H1 (cell line): ENCODE data around the gene TERF2IP. TPM values are rescaled to one million over a fixed set of nuclear protein-coding genes. Genes with fewer than 3 reads are reported as not detected.

ENCODE experiments used
- KDM1A ChIP-seq: fragments of 200-600, 300-600 bp; sonication (generic); IDR thresholded peaks from 2 replicates; pipeline ENCODE4 v1.7.1; 2016; ENCODE audit warnings: mild to moderate bottlenecking, low read length, borderline replicate concordance
- SIX5 ChIP-seq: IDR thresholded peaks from 2 replicates; pipeline ENCODE4 v1.6.1; 2011; ENCODE audit warnings: mild to moderate bottlenecking, low read depth, low read length
- TAF1 ChIP-seq: IDR thresholded peaks from 2 replicates; pipeline ENCODE4 v1.6.1; 2011; ENCODE audit warnings: mild to moderate bottlenecking, low read depth, low read length
- polyA plus RNA-seq, 7 experiments: library from polyadenylated mRNA; depleted of rRNA in 3 of 7; stranded (reverse) in 5 of 7; unstranded in 2 of 7; fragments of >200 nt in 5 of 7; fragments of 200-250 nt in 2 of 7; gene quantifications; 1 replicate in 5 of 7; 2 replicates in 1 of 7; 4 replicates in 1 of 7; pipeline versions ENCODE4 v1.2.1 to v1.2.3, GENCODE V29; 2011 to 2013; ENCODE audit warnings: missing spikeins in 2 of 7, mixed read lengths in 2 of 7
- total RNA-seq: library from RNA; stranded (reverse); fragmentation: NEBNext Ultra II Directional; extraction: Animal tissue kit (Norgen Biotek cat#: 25700); gene quantifications from 2 replicates; pipeline ENCODE4 v1.2.1, GENCODE V29; 2021
- TF ChIP-seq, protein P1 (sequence below): fragments of 300-600 bp; sonication (generic); IDR thresholded peaks from 2 replicates; pipeline ENCODE4 v1.7.1; 2012; ENCODE audit warnings: low read length, moderate library complexity, mild to moderate bottlenecking, inconsistent platforms; ENCODE audit not compliant: insufficient replicate concordance
- TF ChIP-seq, protein P2 (sequence below): IDR thresholded peaks from 2 replicates; pipeline ENCODE4 v1.6.1; 2011; ENCODE audit warnings: low read depth, mild to moderate bottlenecking, low read length; ENCODE audit not compliant: insufficient read depth

Gene TERF2IP
- total and polyA plus RNA-seq, 2 of the 8 experiments (the other 6 are each of a cell fraction or from before 2014, with no cell fraction given) = 5.5 to 15.1 TPM

- TF ChIP-seq, protein P1, sequence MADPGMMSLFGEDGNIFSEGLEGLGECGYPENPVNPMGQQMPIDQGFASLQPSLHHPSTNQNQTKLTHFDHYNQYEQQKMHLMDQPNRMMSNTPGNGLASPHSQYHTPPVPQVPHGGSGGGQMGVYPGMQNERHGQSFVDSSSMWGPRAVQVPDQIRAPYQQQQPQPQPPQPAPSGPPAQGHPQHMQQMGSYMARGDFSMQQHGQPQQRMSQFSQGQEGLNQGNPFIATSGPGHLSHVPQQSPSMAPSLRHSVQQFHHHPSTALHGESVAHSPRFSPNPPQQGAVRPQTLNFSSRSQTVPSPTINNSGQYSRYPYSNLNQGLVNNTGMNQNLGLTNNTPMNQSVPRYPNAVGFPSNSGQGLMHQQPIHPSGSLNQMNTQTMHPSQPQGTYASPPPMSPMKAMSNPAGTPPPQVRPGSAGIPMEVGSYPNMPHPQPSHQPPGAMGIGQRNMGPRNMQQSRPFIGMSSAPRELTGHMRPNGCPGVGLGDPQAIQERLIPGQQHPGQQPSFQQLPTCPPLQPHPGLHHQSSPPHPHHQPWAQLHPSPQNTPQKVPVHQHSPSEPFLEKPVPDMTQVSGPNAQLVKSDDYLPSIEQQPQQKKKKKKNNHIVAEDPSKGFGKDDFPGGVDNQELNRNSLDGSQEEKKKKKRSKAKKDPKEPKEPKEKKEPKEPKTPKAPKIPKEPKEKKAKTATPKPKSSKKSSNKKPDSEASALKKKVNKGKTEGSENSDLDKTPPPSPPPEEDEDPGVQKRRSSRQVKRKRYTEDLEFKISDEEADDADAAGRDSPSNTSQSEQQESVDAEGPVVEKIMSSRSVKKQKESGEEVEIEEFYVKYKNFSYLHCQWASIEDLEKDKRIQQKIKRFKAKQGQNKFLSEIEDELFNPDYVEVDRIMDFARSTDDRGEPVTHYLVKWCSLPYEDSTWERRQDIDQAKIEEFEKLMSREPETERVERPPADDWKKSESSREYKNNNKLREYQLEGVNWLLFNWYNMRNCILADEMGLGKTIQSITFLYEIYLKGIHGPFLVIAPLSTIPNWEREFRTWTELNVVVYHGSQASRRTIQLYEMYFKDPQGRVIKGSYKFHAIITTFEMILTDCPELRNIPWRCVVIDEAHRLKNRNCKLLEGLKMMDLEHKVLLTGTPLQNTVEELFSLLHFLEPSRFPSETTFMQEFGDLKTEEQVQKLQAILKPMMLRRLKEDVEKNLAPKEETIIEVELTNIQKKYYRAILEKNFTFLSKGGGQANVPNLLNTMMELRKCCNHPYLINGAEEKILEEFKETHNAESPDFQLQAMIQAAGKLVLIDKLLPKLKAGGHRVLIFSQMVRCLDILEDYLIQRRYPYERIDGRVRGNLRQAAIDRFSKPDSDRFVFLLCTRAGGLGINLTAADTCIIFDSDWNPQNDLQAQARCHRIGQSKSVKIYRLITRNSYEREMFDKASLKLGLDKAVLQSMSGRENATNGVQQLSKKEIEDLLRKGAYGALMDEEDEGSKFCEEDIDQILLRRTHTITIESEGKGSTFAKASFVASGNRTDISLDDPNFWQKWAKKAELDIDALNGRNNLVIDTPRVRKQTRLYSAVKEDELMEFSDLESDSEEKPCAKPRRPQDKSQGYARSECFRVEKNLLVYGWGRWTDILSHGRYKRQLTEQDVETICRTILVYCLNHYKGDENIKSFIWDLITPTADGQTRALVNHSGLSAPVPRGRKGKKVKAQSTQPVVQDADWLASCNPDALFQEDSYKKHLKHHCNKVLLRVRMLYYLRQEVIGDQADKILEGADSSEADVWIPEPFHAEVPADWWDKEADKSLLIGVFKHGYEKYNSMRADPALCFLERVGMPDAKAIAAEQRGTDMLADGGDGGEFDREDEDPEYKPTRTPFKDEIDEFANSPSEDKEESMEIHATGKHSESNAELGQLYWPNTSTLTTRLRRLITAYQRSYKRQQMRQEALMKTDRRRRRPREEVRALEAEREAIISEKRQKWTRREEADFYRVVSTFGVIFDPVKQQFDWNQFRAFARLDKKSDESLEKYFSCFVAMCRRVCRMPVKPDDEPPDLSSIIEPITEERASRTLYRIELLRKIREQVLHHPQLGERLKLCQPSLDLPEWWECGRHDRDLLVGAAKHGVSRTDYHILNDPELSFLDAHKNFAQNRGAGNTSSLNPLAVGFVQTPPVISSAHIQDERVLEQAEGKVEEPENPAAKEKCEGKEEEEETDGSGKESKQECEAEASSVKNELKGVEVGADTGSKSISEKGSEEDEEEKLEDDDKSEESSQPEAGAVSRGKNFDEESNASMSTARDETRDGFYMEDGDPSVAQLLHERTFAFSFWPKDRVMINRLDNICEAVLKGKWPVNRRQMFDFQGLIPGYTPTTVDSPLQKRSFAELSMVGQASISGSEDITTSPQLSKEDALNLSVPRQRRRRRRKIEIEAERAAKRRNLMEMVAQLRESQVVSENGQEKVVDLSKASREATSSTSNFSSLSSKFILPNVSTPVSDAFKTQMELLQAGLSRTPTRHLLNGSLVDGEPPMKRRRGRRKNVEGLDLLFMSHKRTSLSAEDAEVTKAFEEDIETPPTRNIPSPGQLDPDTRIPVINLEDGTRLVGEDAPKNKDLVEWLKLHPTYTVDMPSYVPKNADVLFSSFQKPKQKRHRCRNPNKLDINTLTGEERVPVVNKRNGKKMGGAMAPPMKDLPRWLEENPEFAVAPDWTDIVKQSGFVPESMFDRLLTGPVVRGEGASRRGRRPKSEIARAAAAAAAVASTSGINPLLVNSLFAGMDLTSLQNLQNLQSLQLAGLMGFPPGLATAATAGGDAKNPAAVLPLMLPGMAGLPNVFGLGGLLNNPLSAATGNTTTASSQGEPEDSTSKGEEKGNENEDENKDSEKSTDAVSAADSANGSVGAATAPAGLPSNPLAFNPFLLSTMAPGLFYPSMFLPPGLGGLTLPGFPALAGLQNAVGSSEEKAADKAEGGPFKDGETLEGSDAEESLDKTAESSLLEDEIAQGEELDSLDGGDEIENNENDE = no peak
- TF ChIP-seq TAF1 (no peak), SIX5 (no peak), KDM1A (no peak)
- TF ChIP-seq, protein P2, sequence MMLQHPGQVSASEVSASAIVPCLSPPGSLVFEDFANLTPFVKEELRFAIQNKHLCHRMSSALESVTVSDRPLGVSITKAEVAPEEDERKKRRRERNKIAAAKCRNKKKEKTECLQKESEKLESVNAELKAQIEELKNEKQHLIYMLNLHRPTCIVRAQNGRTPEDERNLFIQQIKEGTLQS = no peak
Measured at GRCh38 chr16:75615619-75616018, 32.0 kb upstream of the TERF2IP start (continued).
